Mesenchymal stem cell (in vitro differentiated cells and primary cell): ENCODE results near the gene SEMA3D.

ENCODE experiments used
- DNase-seq: peaks from one replicate; pipeline ENCODE4 v3.0.0-alpha.2; 2013
- H2AFZ ChIP-seq: one replicate; pipeline ENCODE4 v1.6.1; 2013; ENCODE audit warnings: low read depth, mild to moderate bottlenecking, control low read depth, inconsistent platforms, low read length, moderate library complexity
- H2AK5ac ChIP-seq: 2 replicates; pipeline ENCODE4 v1.6.1; 2013; ENCODE audit warnings: low read length, moderate library complexity, mild to moderate bottlenecking, inconsistent platforms; ENCODE audit not compliant: severe bottlenecking
- H2BK120ac ChIP-seq: one replicate; pipeline ENCODE4 v1.6.1; 2013; ENCODE audit warnings: low read depth, mild to moderate bottlenecking, inconsistent platforms, low read length, moderate library complexity
- H2BK12ac ChIP-seq, 2 experiments: one replicate each; pipeline ENCODE4 v1.6.1; 2013; ENCODE audit warnings: inconsistent platforms in 2 of 2, low read length in 2 of 2, mild to moderate bottlenecking in 2 of 2, moderate library complexity in 2 of 2, control low read depth in 1 of 2
- H2BK15ac ChIP-seq: one replicate; pipeline ENCODE4 v1.6.1; 2013; ENCODE audit warnings: mild to moderate bottlenecking, low read depth, inconsistent platforms; ENCODE audit not compliant: poor library complexity, severe bottlenecking
- H2BK5ac ChIP-seq: 2 replicates; pipeline ENCODE4 v1.6.1; 2013; ENCODE audit warnings: low read depth, mild to moderate bottlenecking, low read length, control low read depth, inconsistent platforms; ENCODE audit not compliant: poor library complexity, severe bottlenecking
- H3K14ac ChIP-seq, 2 experiments: one replicate each; pipeline ENCODE4 v1.6.1; 2013; ENCODE audit warnings: inconsistent platforms in 2 of 2, low read length in 2 of 2, control low read depth in 1 of 2, mild to moderate bottlenecking in 1 of 2, moderate library complexity in 1 of 2
- H3K18ac ChIP-seq, 2 experiments: one replicate each; pipeline ENCODE4 v1.6.1; 2013; ENCODE audit warnings: inconsistent platforms in 2 of 2, low read length in 2 of 2, control low read depth in 1 of 2, low read depth in 1 of 2, mild to moderate bottlenecking in 1 of 2
- H3K23ac ChIP-seq, 2 experiments: one replicate each; pipeline ENCODE4 v1.6.1; 2013; ENCODE audit warnings: inconsistent platforms in 2 of 2, low read length in 2 of 2, mild to moderate bottlenecking in 2 of 2, moderate library complexity in 2 of 2, control low read depth in 1 of 2
- H3K27ac ChIP-seq: 2 replicates; pipeline ENCODE4 v1.5.1; 2013; ENCODE audit warnings: mild to moderate bottlenecking, moderate library complexity, low read length, control low read depth, inconsistent platforms; ENCODE audit not compliant: poor library complexity, severe bottlenecking
- H3K27me3 ChIP-seq, 2 experiments: 2 replicates each; pipeline versions ENCODE4 v1.6.1 to v1.7.0; 2013; ENCODE audit warnings: low read length in 2 of 2, mild to moderate bottlenecking in 2 of 2, moderate library complexity in 2 of 2, control low read depth in 1 of 2, inconsistent platforms in 1 of 2; ENCODE audit not compliant: control insufficient read depth in 1 of 2, insufficient read depth in 1 of 2
- H3K36me3 ChIP-seq, 2 experiments: 2 replicates each; pipeline versions ENCODE4 v1.6.1 to v1.7.0; 2013; ENCODE audit warnings: low read length in 2 of 2, control low read depth in 1 of 2, inconsistent platforms in 1 of 2, low read depth in 1 of 2, mild to moderate bottlenecking in 1 of 2; ENCODE audit not compliant: insufficient read depth in 2 of 2, control insufficient read depth in 1 of 2
- H3K4ac ChIP-seq, 2 experiments: one replicate each; pipeline ENCODE4 v1.6.1; 2013; ENCODE audit warnings: inconsistent platforms in 2 of 2, low read length in 2 of 2, mild to moderate bottlenecking in 2 of 2, moderate library complexity in 2 of 2, control low read depth in 1 of 2, low read depth in 1 of 2
- H3K4me1 ChIP-seq: 2 replicates; pipeline ENCODE4 v1.6.1; 2013; ENCODE audit warnings: low read depth, low read length, control low read depth; ENCODE audit not compliant: control insufficient read depth, insufficient read depth
- H3K4me2 ChIP-seq: 2 replicates; pipeline ENCODE4 v1.6.1; 2013; ENCODE audit warnings: low read length, mild to moderate bottlenecking, inconsistent platforms; ENCODE audit not compliant: poor library complexity, severe bottlenecking
- H3K4me3 ChIP-seq, 2 experiments: 2 replicates each; pipeline versions ENCODE4 v1.5.1 to v1.7.0; 2013; ENCODE audit warnings: low read length in 2 of 2, mild to moderate bottlenecking in 2 of 2, control low read depth in 1 of 2, low read depth in 1 of 2; ENCODE audit not compliant: insufficient read depth in 1 of 2
- H3K79me1 ChIP-seq: replicated peaks from 2 replicates; pipeline ENCODE4 v1.6.1; 2013; ENCODE audit warnings: mild to moderate bottlenecking, control low read depth, low read length, inconsistent platforms; ENCODE audit not compliant: poor library complexity, severe bottlenecking
- H3K9ac ChIP-seq: 2 replicates; pipeline ENCODE4 v1.7.0; 2013; ENCODE audit warnings: mild to moderate bottlenecking, low read length, moderate library complexity
- H3K9me3 ChIP-seq: 2 replicates; pipeline ENCODE4 v1.7.0; 2013; ENCODE audit warnings: mild to moderate bottlenecking, low read length; ENCODE audit not compliant: control insufficient read depth
- H4K8ac ChIP-seq: one replicate; pipeline ENCODE4 v1.6.1; 2013; ENCODE audit warnings: inconsistent platforms, mild to moderate bottlenecking, low read length, moderate library complexity
- H4K91ac ChIP-seq: one replicate; pipeline ENCODE4 v1.6.1; 2013; ENCODE audit warnings: mild to moderate bottlenecking, low read length, inconsistent platforms
- WGBS: methylation state at CpG from one replicate; pipeline ENCODE4 v1.1.7; 2013; ENCODE audit warnings: mixed read lengths; 5-methylcytosine and 5-hydroxymethylcytosine counted together

Gene SEMA3D

DNA sequence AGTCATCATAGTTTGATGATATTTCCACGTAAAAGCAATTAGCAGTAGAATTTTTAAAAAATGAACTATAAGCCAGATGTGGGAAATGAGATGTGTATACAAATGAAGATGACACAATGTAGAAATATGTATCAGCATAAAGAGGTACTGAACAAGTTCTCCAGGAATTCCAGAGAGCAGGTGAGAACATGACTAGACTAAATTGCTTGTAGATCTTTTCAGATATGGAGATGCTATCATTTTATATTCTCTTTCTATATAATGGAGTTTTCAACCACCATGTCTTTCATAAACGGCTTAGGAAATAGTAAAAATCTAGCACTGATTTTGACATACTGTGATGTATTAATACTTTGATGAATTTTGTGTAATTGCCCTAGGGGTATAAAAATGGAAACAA, 130.9 kb downstream of the SEMA3D start:
- WGBS = 88% methylated on average over 1 of the region's 2 CpGs
- H3K4me1 ChIP-seq = no peaks in the 10 kb centered on the region

DNA sequence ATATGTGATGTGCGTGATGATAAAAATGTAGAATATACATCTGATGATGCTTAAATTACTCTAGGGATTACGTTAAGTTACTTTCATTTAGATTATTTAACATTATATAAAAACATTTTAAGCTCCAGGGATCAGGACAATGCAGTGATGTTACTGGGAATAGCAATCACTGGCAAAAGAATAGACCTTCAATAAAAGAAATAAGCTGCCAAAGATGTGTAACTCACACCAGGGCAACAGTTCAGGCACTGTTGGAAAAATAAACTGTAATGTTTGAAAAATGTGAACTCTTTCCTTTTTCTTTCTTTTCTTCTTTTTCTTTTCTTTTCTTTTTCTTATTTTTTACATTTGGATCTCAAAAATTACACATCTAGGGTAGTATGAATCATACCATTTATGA, 131.7 kb downstream of the SEMA3D start:
- no peak overlapping the region for H3K27ac ChIP-seq
- H3K18ac ChIP-seq = no peak overlapping the region
- no peaks in the 10 kb centered on the region for H3K36me3 ChIP-seq
- no peak overlapping the region for H2AFZ ChIP-seq
- no peak overlapping the region for H2BK15ac ChIP-seq
- H2BK120ac ChIP-seq = no peak overlapping the region
- no peak overlapping the region for H3K14ac ChIP-seq
- no peaks in the 10 kb centered on the region for H3K27me3 ChIP-seq
- H3K23ac ChIP-seq = no peak overlapping the region
- H3K4ac ChIP-seq = no peak overlapping the region
- H2AK5ac ChIP-seq = no peak overlapping the region
- no CpG with 5 or more reads among the region's 2 CpGs for WGBS
- H2BK12ac ChIP-seq = no peak overlapping the region
- no peak overlapping the region for H2BK5ac ChIP-seq
- no peak overlapping the region for H4K8ac ChIP-seq
- H3K4me1 ChIP-seq = no peaks in the 10 kb centered on the region
- H4K91ac ChIP-seq = no peak overlapping the region
- H3K9me3 ChIP-seq = no peaks in the 10 kb centered on the region
- H3K4me3 ChIP-seq = no peak overlapping the region
- H3K9ac ChIP-seq = no peak overlapping the region
- no peak overlapping the region for H3K4me2 ChIP-seq
- H3K79me1 ChIP-seq = no peaks in the 10 kb centered on the region
- no peak for DNase-seq

More for the DNA sequence above, 130.9 kb downstream of the SEMA3D start:
- Histone ChIP-seq H3K9me3 (no peaks in the 10 kb centered on the region), H3K4ac (no peak overlapping the region), H3K36me3 (no peaks in the 10 kb centered on the region), H2AK5ac (no peak overlapping the region), H2BK5ac (no peak overlapping the region), H3K27ac (no peak overlapping the region), H3K79me1 (no peaks in the 10 kb centered on the region), H3K4me3 (no peak overlapping the region), H2AFZ (no peak overlapping the region), H2BK15ac (no peak overlapping the region), H3K14ac (no peak overlapping the region), H3K27me3 (no peaks in the 10 kb centered on the region), H3K4me2 (no peak overlapping the region), H4K91ac (no peak overlapping the region), H2BK12ac (no peak overlapping the region), H3K9ac (no peak overlapping the region), H3K18ac (no peak overlapping the region), H3K23ac (no peak overlapping the region), H2BK120ac (no peak overlapping the region), H4K8ac (no peak overlapping the region)
- DNase-seq = no peak

DNA sequence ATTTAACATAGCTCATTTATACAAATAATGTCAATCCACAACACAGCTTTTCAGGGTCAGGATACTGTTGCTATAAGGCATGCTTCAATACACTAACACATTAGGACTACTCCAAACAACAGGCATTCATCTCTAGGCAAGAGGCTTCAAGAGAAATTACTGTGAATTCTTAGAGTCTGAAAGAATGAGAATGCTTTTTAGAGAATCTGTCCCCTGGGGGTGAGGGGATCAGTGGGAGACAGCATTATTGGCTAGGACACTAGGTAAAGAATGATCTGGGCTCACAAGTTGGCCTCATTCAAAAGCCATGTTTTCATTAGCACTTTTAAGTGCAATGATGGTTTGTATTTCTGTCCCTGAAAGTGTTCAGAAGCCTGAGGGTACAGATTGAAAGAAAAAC, 132.6 kb downstream of the SEMA3D start:
- Histone ChIP-seq H3K4ac (no peak overlapping the region), H3K18ac (no peak overlapping the region), H2AK5ac (no peak overlapping the region), H3K9ac (no peak overlapping the region), H2AFZ (no peak overlapping the region), H3K4me2 (no peak overlapping the region), H3K23ac (no peak overlapping the region), H3K4me1 (no peaks in the 10 kb centered on the region), H4K8ac (no peak overlapping the region), H2BK12ac (no peak overlapping the region), H3K9me3 (no peaks in the 10 kb centered on the region), H3K36me3 (no peaks in the 10 kb centered on the region), H3K27ac (no peak overlapping the region), H2BK5ac (no peak overlapping the region), H2BK120ac (no peak overlapping the region), H2BK15ac (no peak overlapping the region), H3K27me3 (no peaks in the 10 kb centered on the region), H3K14ac (no peak overlapping the region), H3K4me3 (no peak overlapping the region), H3K79me1 (no peaks in the 10 kb centered on the region), H4K91ac (no peak overlapping the region)
- no peak for DNase-seq

DNA sequence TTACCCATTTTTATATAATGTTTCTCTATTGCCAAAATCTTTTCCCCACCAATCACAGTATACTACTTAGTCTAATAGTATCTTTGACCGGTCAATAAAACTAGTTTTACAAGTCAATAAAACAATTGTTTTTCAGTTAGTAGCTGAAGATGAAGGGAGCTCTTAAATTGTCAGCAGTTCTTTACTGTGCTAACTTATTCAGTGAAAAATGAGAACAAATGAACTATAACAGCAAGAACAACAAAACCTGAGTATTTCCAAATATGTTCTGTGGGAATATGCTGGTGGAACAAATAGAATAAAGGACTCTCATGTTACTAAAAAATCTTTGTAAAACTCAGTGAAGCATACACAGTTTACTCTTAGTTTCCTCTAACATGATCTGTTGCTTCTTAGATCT, 134.0 kb downstream of the SEMA3D start:
- Histone ChIP-seq H2BK15ac (no peak overlapping the region), H2BK120ac (no peak overlapping the region), H4K91ac (no peak overlapping the region), H2AFZ (no peak overlapping the region), H3K4ac (no peak overlapping the region), H2BK12ac (no peak overlapping the region), H3K27me3 (no peaks in the 10 kb centered on the region), H3K9me3 (no peaks in the 10 kb centered on the region), H3K4me2 (no peak overlapping the region), H2AK5ac (no peak overlapping the region), H3K27ac (no peak overlapping the region), H3K4me1 (no peaks in the 10 kb centered on the region), H4K8ac (no peak overlapping the region), H3K4me3 (no peak overlapping the region), H3K36me3 (no peaks in the 10 kb centered on the region), H2BK5ac (no peak overlapping the region), H3K18ac (no peak overlapping the region), H3K79me1 (no peaks in the 10 kb centered on the region), H3K23ac (no peak overlapping the region), H3K9ac (no peak overlapping the region), H3K14ac (no peak overlapping the region)
- no peak for DNase-seq
- WGBS = no CpG with 5 or more reads among the region's 1 CpG
